NCI-H82 treated with DMSO at 0.1 percent for 48 hours (cell line): ENCODE measurements around the gene CACNA1G.
A peak's percentile ranks its signal among the peaks of the same experiment; 100 is the strongest.

ENCODE experiments used
- DNase-seq: peaks from one replicate; lab custom pipeline; 2025; ENCODE audit not compliant: unreplicated experiment; lab: John Stamatoyannopoulos, UW

The CACNA1G gene

GRCh38 chr17:50564916-50565315 is 4.4 kb downstream of the CACNA1G start:
- DNase-seq: no peak

GRCh38 chr17:50565402-50566350 is 5.2 kb downstream of the CACNA1G start:
- no peak for DNase-seq

GRCh38 chr17:50566886-50567285 is 6.4 kb downstream of the CACNA1G start:
- no peak for DNase-seq

- no peak for DNase-seq
Measured at GRCh38 chr17:50568659-50569058, 8.1 kb downstream of the CACNA1G start.

DNA sequence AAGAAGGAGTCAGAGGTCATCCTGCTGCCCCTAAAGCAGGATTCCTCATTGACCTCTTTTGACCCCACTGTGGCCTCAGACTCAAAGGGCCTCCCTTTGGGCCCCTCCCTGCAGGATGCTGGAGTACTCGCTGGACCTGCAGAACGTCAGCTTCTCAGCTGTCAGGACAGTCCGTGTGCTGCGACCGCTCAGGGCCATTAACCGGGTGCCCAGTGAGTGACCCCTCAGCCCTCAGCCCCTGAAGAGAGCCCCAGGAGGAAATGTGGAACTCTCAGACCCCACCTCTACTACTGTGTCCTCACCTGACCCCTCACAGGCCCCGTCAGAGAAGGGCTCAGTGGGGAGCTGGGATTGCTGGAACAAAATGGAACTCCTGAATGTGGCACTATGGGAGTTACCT is 9.1 kb downstream of the CACNA1G start:
- no peak for DNase-seq

DNA sequence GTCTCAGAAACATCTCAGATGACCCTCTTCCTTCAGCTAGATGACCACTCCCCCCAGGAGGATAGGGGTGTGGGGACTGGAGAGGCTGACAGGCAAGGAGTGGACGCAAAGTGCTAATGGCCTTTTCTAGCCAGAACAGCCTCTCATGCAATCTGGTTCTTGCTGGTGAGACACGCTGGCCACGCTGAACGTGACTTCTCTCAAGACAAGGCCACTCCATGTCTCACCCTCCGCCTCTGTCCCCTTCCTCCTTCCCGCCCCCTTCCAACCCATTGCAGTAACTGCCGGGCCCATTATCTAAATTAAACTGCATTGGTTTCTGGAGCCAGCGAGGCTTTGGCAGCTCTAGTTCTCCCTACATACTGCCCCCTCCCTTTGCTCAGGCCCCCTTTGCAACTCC is 9.5 kb downstream of the CACNA1G start:
- DNase-seq: no peak

GRCh38 chr17:50570528-50570927 is 10.0 kb downstream of the CACNA1G start:
- DNase-seq: peak; percentile 86

DNA sequence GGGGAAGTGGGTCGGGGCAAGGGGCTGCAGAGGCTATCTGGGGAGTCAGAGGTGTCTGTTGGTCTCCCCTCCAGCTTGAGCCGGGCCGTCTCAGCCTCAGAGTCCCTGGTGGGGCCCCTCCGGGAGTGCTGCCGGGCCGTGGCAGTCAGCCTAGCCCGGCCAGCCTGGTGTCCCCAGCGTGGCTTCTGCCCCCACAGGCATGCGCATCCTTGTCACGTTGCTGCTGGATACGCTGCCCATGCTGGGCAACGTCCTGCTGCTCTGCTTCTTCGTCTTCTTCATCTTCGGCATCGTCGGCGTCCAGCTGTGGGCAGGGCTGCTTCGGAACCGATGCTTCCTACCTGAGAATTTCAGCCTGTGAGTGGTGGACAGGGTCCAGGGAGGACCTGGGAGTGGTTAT is 11.2 kb downstream of the CACNA1G start:
- DNase-seq: no peak

DNA sequence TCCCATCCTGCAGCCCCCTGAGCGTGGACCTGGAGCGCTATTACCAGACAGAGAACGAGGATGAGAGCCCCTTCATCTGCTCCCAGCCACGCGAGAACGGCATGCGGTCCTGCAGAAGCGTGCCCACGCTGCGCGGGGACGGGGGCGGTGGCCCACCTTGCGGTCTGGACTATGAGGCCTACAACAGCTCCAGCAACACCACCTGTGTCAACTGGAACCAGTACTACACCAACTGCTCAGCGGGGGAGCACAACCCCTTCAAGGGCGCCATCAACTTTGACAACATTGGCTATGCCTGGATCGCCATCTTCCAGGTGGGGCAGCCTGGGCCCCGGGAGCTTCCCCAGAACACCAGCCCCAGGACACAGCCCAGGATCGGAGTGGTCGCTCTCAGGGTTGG is 12.0 kb downstream of the CACNA1G start:
- DNase-seq: no peak

GRCh38 chr17:50573866-50574611 is 13.5 kb downstream of the CACNA1G start:
- peak; percentile 98 for DNase-seq

GRCh38 chr17:50575581-50576210 is 15.2 kb downstream of the CACNA1G start:
- no peak for DNase-seq

GRCh38 chr17:50576864-50577263 is 16.3 kb downstream of the CACNA1G start:
- DNase-seq: no peak

GRCh38 chr17:50577451-50577954 is 17.0 kb downstream of the CACNA1G start:
- DNase-seq: no peak

DNA sequence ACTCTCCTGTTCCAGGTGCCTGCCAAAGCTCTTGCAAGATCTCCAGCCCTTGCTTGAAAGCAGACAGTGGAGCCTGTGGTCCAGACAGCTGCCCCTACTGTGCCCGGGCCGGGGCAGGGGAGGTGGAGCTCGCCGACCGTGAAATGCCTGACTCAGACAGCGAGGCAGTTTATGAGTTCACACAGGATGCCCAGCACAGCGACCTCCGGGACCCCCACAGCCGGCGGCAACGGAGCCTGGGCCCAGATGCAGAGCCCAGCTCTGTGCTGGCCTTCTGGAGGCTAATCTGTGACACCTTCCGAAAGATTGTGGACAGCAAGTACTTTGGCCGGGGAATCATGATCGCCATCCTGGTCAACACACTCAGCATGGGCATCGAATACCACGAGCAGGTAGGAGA is 17.7 kb downstream of the CACNA1G start:
- DNase-seq: no peak

DNA sequence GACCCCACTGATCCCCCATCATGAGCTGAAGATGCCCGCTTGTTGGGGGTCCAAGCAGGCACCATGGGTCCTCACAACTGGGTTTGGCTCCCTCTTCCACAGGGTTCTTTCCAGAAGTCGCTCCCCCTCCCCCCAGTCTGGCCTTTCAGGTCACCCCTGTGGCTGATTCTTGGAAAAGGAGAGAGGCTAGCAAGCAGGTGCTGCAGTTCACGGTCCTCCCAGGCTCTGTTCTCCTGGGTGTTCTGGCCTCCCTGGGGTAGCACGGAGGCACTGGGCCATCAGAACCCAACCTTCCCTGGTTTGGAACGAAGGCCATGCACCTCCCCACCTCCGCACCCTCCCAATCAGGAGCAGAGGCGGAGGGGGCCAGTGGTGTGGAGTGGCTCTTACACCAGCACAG is 18.9 kb downstream of the CACNA1G start:
- DNase-seq: no peak

- no peak for DNase-seq
Measured at GRCh38 chr17:50580646-50581045, 20.1 kb downstream of the CACNA1G start.

DNA sequence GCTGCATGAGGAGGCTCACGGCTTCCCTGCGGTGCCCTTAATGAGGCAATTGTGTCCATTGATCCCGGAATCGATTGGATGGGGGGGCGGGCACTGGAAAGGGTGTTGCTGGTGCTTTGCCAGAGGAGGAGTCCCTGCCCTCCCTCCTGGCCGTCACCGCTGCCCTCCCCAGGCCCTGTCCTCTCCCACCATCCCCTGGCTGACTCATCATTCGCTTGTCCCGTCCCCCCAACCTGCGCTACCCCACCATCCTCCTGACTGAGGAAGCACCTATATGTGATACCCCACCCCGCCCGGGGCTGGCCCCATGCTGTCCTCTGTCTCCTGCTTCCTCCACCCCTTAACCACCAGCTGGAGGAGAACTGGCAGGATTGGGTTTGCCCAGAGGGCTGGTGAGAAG is 20.8 kb downstream of the CACNA1G start:
- DNase-seq: no peak

DNA sequence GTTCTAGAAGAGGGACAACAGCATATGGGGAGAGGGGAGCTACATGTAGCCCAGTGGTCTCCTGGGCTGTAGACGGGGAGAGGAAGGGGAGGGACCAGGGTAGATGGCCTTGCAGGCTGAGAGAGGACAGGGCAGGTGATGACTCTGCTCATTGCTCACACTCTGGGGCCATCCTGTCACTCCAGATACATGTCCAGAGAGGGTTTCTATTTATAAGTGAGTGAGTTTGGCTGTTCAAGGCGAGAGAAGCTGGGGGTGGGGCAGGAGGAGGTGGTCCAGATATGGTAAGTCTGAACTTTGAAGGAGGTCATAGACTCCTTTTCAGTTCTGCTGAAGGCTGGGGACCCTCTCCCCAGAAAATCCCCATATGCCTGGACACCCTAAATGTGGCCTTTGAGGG is 22.2 kb downstream of the CACNA1G start:
- DNase-seq: no peak

DNA sequence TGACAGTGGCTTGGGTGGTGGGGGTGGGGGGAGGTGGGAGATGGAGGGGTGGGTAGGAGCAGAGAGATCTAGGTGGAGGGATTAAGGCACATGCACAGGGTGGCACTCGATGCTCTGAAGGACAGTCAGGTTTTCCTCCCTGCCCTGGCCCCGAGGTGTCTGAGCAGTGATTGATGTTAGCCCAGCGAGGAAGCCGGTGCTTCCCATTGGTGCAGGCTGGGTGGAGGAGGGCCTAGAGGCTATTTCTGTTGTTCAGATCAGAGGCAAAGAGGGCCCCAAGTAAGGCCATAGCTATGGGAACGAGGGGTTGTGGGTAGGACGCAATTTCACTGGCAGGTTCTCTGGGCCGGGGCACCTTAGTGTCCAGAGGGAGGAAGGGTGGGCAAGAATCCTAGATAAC is 23.1 kb downstream of the CACNA1G start:
- DNase-seq: peak; percentile 10

GRCh38 chr17:50584116-50584515 is 23.6 kb downstream of the CACNA1G start:
- DNase-seq: no peak

DNA sequence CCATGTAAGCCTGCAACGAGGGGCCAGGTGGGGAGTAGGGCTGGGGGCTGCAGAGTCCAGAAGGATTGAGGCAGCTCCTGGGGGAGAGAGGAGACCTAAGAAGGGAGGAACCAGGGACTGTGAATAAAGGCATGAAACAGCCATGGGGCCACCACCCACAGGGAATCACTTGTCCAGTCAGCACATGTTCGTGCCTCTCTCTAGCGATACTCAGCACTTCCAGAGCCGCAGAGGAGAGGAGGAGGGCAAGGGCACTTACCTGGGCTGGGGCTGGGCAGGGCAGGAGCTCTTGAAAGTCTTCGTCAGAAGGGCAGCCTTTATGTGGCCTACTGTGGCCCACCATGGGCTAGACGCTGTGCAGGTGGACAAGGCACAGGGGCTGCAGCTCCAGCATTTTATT is 24.2 kb downstream of the CACNA1G start:
- no peak for DNase-seq

- DNase-seq: no peak
Measured at GRCh38 chr17:50585346-50585745, 24.8 kb downstream of the CACNA1G start.
